HFFc6 (cell line): ENCODE results near the gene OMA1. TPM values are rescaled to one million over a fixed set of nuclear protein-coding genes. Genes with fewer than 3 reads are reported as not detected.
A peak's percentile ranks its signal among the peaks of the same experiment; 100 is the strongest.
"Not testable (repeated sequence)": the region's sequence is repeated elsewhere in the genome, so short reads cannot be mapped to it uniquely, and the experiment has no call there.

Experiments
- DNase-seq: peaks from one replicate; pipeline ENCODE4 v3.0.0-alpha.2; 2018
- H3K27ac Mint-ChIP-seq: 2 replicates; pipeline ENCODE4 v1.8.0; 2020; ENCODE audit warnings: mild to moderate bottlenecking, mixed read lengths
- H3K27me3 Mint-ChIP-seq: 2 replicates; pipeline ENCODE4 v1.8.0; 2021; ENCODE audit warnings: mild to moderate bottlenecking, moderate library complexity, mixed read lengths; ENCODE audit not compliant: insufficient read depth
- H3K36me3 Mint-ChIP-seq: 2 replicates; pipeline ENCODE4 v1.8.0; 2021; ENCODE audit warnings: low read depth, mixed read lengths
- H3K4me1 Mint-ChIP-seq: 2 replicates; pipeline ENCODE4 v1.8.0; 2020; ENCODE audit warnings: low read depth, mixed read lengths
- H3K4me3 Mint-ChIP-seq: 2 replicates; pipeline ENCODE4 v1.8.0; 2020; ENCODE audit warnings: mild to moderate bottlenecking, moderate library complexity, mixed read lengths
- H3K9me3 Mint-ChIP-seq: 2 replicates; pipeline ENCODE4 v1.8.0; 2020; ENCODE audit warnings: mild to moderate bottlenecking, mixed read lengths
- CTCF ChIP-seq: fragments of 200-600 bp; sonication (generic); IDR thresholded peaks from 2 replicates; pipeline ENCODE4 v1.5.0; 2021; ENCODE audit warnings: antibody characterized with exemption, mild to moderate bottlenecking
- total RNA-seq, 6 experiments: library from RNA; stranded (reverse); fragmentation: NEBNext Ultra II Directional; extraction: Animal tissue kit (Norgen Biotek cat#: 25700); gene quantifications; 2 replicates in 1 of 6; 3 replicates in 5 of 6; pipeline ENCODE4 v1.2.3, GENCODE V29; 2021

The OMA1 gene
- total RNA-seq, 6 experiments from 2014 or later: 10.5 to 14.8 (median 13.1) TPM

- no peak for DNase-seq
- H3K4me1 Mint-ChIP-seq: peaks cover 23% of the 10 kb centered on the region
- no peak for TF ChIP-seq CTCF
Measured at GRCh38 chr1:58548371-58548770, 1.8 kb upstream of the OMA1 start.

GRCh38 chr1:58545591-58546519 lies 671 bp downstream of the OMA1 start:
- no peak for TF ChIP-seq CTCF
- Mint-ChIP-seq H3K27me3 (peaks cover 13% of the 10 kb centered on the region), H3K4me1 (peaks cover 23% of the 10 kb centered on the region), H3K27ac (peak overlapping the region; percentile 98), H3K4me3 (peak overlapping the region; percentile 89), H3K36me3 (no peaks in the 10 kb centered on the region), H3K9me3 (no peaks in the 10 kb centered on the region)
- DNase-seq: peak; percentile 54

More at GRCh38 chr1:58548371-58548770, 1.8 kb upstream of the OMA1 start:
- Mint-ChIP-seq H3K36me3 (no peaks in the 10 kb centered on the region), H3K4me3 (no peak overlapping the region), H3K27ac (no peak overlapping the region), H3K27me3 (peaks cover 16% of the 10 kb centered on the region), H3K9me3 (no peaks in the 10 kb centered on the region)

- H3K27ac Mint-ChIP-seq: no peak overlapping the region
- H3K36me3 Mint-ChIP-seq: no peaks in the 10 kb centered on the region
- H3K4me3 Mint-ChIP-seq: no peak overlapping the region
- TF ChIP-seq CTCF: no peak
- no peak for DNase-seq
- peaks cover 23% of the 10 kb centered on the region for H3K4me1 Mint-ChIP-seq
- no peaks in the 10 kb centered on the region for H3K27me3 Mint-ChIP-seq
- H3K9me3 Mint-ChIP-seq: no peaks in the 10 kb centered on the region
Measured at GRCh38 chr1:58543260-58543659, 3.3 kb downstream of the OMA1 start.

- Mint-ChIP-seq H3K36me3 (no peaks in the 10 kb centered on the region), H3K4me1 (no peaks in the 10 kb centered on the region), H3K27ac (no peak overlapping the region), H3K4me3 (no peak overlapping the region), H3K9me3 (no peaks in the 10 kb centered on the region), H3K27me3 (no peaks in the 10 kb centered on the region)
- DNase-seq: no peak
- TF ChIP-seq CTCF: no peak
Measured at GRCh38 chr1:58539553-58539952, 7.0 kb downstream of the OMA1 start.

GRCh38 chr1:58538821-58539220 lies 7.7 kb downstream of the OMA1 start:
- no peak for DNase-seq

GRCh38 chr1:58531842-58532241 lies 14.7 kb downstream of the OMA1 start:
- peaks cover 13% of the 10 kb centered on the region for H3K4me1 Mint-ChIP-seq
- H3K27me3 Mint-ChIP-seq, H3K9me3 Mint-ChIP-seq, H3K27ac Mint-ChIP-seq, H3K4me3 Mint-ChIP-seq, H3K36me3 Mint-ChIP-seq, DNase-seq: not testable (repeated sequence)

More at GRCh38 chr1:58538821-58539220, 7.7 kb downstream of the OMA1 start:
- Mint-ChIP-seq H3K4me3 (no peak overlapping the region), H3K27me3 (no peaks in the 10 kb centered on the region), H3K27ac (no peak overlapping the region), H3K36me3 (no peaks in the 10 kb centered on the region), H3K4me1 (no peaks in the 10 kb centered on the region), H3K9me3 (no peaks in the 10 kb centered on the region)
- TF ChIP-seq CTCF: no peak
